Naive thymus-derived CD4-positive, alpha-beta T cell (primary cell): ENCODE results near the gene OR11G2. TPM values are rescaled to one million over a fixed set of nuclear protein-coding genes. Genes with fewer than 3 reads are reported as not detected.

Experiments used
- polyA plus RNA-seq, 2 donors: library from polyadenylated mRNA; unstranded; fragments of 300-500 nt; fragmentation: Illumina TruSeq; gene quantifications; one replicate each; pipeline ENCODE4 v1.2.3, GENCODE V29; 2021
- total RNA-seq, 6 experiments: library from RNA in 5 of 6; stranded (reverse) in 5 of 6; gene quantifications; 1 replicate in 5 of 6; 2 replicates in 1 of 6; pipeline ENCODE4 v1.2.3 and lab custom pipeline; 2021 to 2026

OR11G2 gene
- total and polyA plus RNA-seq, 7 experiments from 2014 or later, result not detected

Other genes with a start within 250 kb of the OR11G2 start
- gene OR4K15, start 215.3 kb upstream of the OR11G2 start, total RNA-seq, result not detected
- not detected for gene OR4K15, start 215.3 kb upstream of the OR11G2 start, polyA plus RNA-seq
- gene OR4Q2, start 188.7 kb upstream of the OR11G2 start, total RNA-seq, result not detected
- gene OR4Q2, start 188.7 kb upstream of the OR11G2 start, polyA plus RNA-seq, result not detected
- gene OR4K14, start 171.6 kb upstream of the OR11G2 start, total RNA-seq, result not detected
- not detected for gene OR4K14, start 171.6 kb upstream of the OR11G2 start, polyA plus RNA-seq
- not detected for gene OR4K13, start 154.9 kb upstream of the OR11G2 start, total RNA-seq
- not detected for gene OR4K13, start 154.9 kb upstream of the OR11G2 start, polyA plus RNA-seq
- not detected for gene OR4L1, start 130.9 kb upstream of the OR11G2 start, total RNA-seq
- gene OR4L1, start 130.9 kb upstream of the OR11G2 start, polyA plus RNA-seq, result not detected
- not detected for gene OR4K17, start 80.2 kb upstream of the OR11G2 start, total RNA-seq
- gene OR4K17, start 80.2 kb upstream of the OR11G2 start, polyA plus RNA-seq, result not detected
- gene OR4N5, start 52.1 kb upstream of the OR11G2 start, total RNA-seq, result not detected
- not detected for gene OR4N5, start 52.1 kb upstream of the OR11G2 start, polyA plus RNA-seq
- gene OR11H6, start 32.8 kb downstream of the OR11G2 start, total RNA-seq, result not detected
- not detected for gene OR11H6, start 32.8 kb downstream of the OR11G2 start, polyA plus RNA-seq
- gene OR11H7, start 38.1 kb downstream of the OR11G2 start, total RNA-seq, result not detected
- gene OR11H7, start 38.1 kb downstream of the OR11G2 start, polyA plus RNA-seq, result not detected
- not detected for gene OR11H4, start 48.4 kb downstream of the OR11G2 start, total RNA-seq
- gene OR11H4, start 48.4 kb downstream of the OR11G2 start, polyA plus RNA-seq, result not detected
- gene TTC5, start 115.1 kb downstream of the OR11G2 start, total RNA-seq, result 10 to 100 TPM; 16.4 to 30.1 (median 20.3) TPM
- 10 to 100 TPM; 20.8 to 21.3 TPM for gene TTC5, start 115.1 kb downstream of the OR11G2 start, polyA plus RNA-seq
- gene CCNB1IP1, start 142.4 kb downstream of the OR11G2 start, total RNA-seq, result 10 to 100 TPM; 19.1 to 29.8 (median 28.7) TPM
- gene CCNB1IP1, start 142.4 kb downstream of the OR11G2 start, polyA plus RNA-seq, result 10 to 100 TPM; 14.8 to 21.4 TPM
- gene PARP2, start 152.7 kb downstream of the OR11G2 start, total RNA-seq, result 10 to 100 TPM; 15.3 to 24.5 (median 21.3) TPM
- gene PARP2, start 152.7 kb downstream of the OR11G2 start, polyA plus RNA-seq, result 10 to 100 TPM in 1 of 2 donors, 1 to 10 TPM in 1; 9.8 to 14.0 TPM
- 10 to 100 TPM; 23.5 to 56.0 (median 43.6) TPM for gene TEP1, start 222.6 kb downstream of the OR11G2 start, total RNA-seq
- gene TEP1, start 222.6 kb downstream of the OR11G2 start, polyA plus RNA-seq, result 1 to 10 TPM in 1 of 2 donors, under 1 TPM in 1; 0.74 to 6.3 TPM
- gene KLHL33, start 245.3 kb downstream of the OR11G2 start, total RNA-seq, result under 1 TPM in 4 of 5 experiments, not detected in 1; 0.14 to 0.51 (median 0.23) TPM
- gene KLHL33, start 245.3 kb downstream of the OR11G2 start, polyA plus RNA-seq, result not detected